Measurements from ENCODE around the gene APPBP2. TPM values are rescaled to one million over a fixed set of nuclear protein-coding genes. Genes with fewer than 3 reads are reported as not detected.

APPBP2 gene
- total RNA-seq, 1 donor from 2014 or later: 48.0 TPM

GRCh38 chr17:60464343-60464742, 61.7 kb downstream of the APPBP2 start:
- Histone ChIP-seq H2AFZ (replicated peaks) (no peak overlapping the region), H3K4me3 (no peak overlapping the region), H4K20me1 (ENCODE audit: low read depth) (no peaks in the 10 kb centered on the region), H3K27me3 (no peaks in the 10 kb centered on the region), H3K4me1 (no peaks in the 10 kb centered on the region), H3K4me2 (no peak overlapping the region), H3K9ac (no peak overlapping the region), H3K36me3 (peaks cover 20% of the 10 kb centered on the region), H3F3A (ENCODE audit: low read depth) (no peaks in the 10 kb centered on the region), H3K79me2 (ENCODE audit: low read depth) (no peaks in the 10 kb centered on the region), H3K27ac (no peak overlapping the region), H3K9me3 (ENCODE audit: low read depth) (no peaks in the 10 kb centered on the region)
- H3K4me3 Mint-ChIP-seq: no peak overlapping the region
- H3K27me3 Mint-ChIP-seq (ENCODE audit: insufficient read depth, low read depth): no peaks in the 10 kb centered on the region
- H3K27ac Mint-ChIP-seq: no peak overlapping the region
- DNase-seq (ENCODE audit: low spot score): no peak
- H3K36me3 Mint-ChIP-seq: peaks cover 18% of the 10 kb centered on the region
- H3K9me3 Mint-ChIP-seq: no peaks in the 10 kb centered on the region
- TF ChIP-seq CTCF (IDR thresholded peaks at IDR 0.05): no peak
- TF ChIP-seq EZH2 (IDR thresholded peaks at IDR 0.05): no peak
- no peak for TF ChIP-seq EZH2phosphoT487 (IDR thresholded peaks at IDR 0.05)
- no peaks in the 10 kb centered on the region for H3K4me1 Mint-ChIP-seq

GRCh38 chr17:60463157-60463835, 62.7 kb downstream of the APPBP2 start:
- TF ChIP-seq EZH2 (IDR thresholded peaks at IDR 0.05) (no peak), EZH2phosphoT487 (IDR thresholded peaks at IDR 0.05) (no peak), CTCF (IDR thresholded peaks at IDR 0.05) (no peak)
- H3K36me3 Mint-ChIP-seq: peaks cover 24% of the 10 kb centered on the region

GRCh38 chr17:60461584-60461983, 64.5 kb downstream of the APPBP2 start:
- no peak overlapping the region for H3K4me2 ChIP-seq

More at GRCh38 chr17:60463157-60463835, 62.7 kb downstream of the APPBP2 start:
- Histone ChIP-seq H3K79me2 (ENCODE audit: low read depth) (no peaks in the 10 kb centered on the region), H3K27ac (no peak overlapping the region), H3K36me3 (peaks cover 14% of the 10 kb centered on the region), H3K4me1 (no peaks in the 10 kb centered on the region), H4K20me1 (ENCODE audit: low read depth) (no peaks in the 10 kb centered on the region), H3K4me3 (no peak overlapping the region), H2AFZ (replicated peaks) (no peak overlapping the region), H3K27me3 (no peaks in the 10 kb centered on the region), H3K9me3 (ENCODE audit: low read depth) (no peaks in the 10 kb centered on the region), H3K4me2 (no peak overlapping the region), H3F3A (ENCODE audit: low read depth) (no peaks in the 10 kb centered on the region), H3K9ac (no peak overlapping the region)
- no peaks in the 10 kb centered on the region for H3K27me3 Mint-ChIP-seq (ENCODE audit: insufficient read depth, low read depth)
- no peak overlapping the region for H3K4me3 Mint-ChIP-seq
- H3K9me3 Mint-ChIP-seq: no peaks in the 10 kb centered on the region
- no peak overlapping the region for H3K27ac Mint-ChIP-seq
- no peak for DNase-seq (ENCODE audit: low spot score)
- no peaks in the 10 kb centered on the region for H3K4me1 Mint-ChIP-seq

GRCh38 chr17:60457148-60457547, 68.9 kb downstream of the APPBP2 start:
- Histone ChIP-seq H2AFZ (replicated peaks) (no peak overlapping the region), H3K27ac (no peak overlapping the region), H3K4me2 (no peak overlapping the region), H3F3A (ENCODE audit: low read depth) (no peaks in the 10 kb centered on the region), H4K20me1 (ENCODE audit: low read depth) (no peaks in the 10 kb centered on the region), H3K27me3 (no peaks in the 10 kb centered on the region), H3K4me1 (no peaks in the 10 kb centered on the region), H3K9ac (no peak overlapping the region), H3K79me2 (ENCODE audit: low read depth) (no peaks in the 10 kb centered on the region), H3K36me3 (peaks cover 22% of the 10 kb centered on the region), H3K4me3 (no peak overlapping the region), H3K9me3 (ENCODE audit: low read depth) (no peaks in the 10 kb centered on the region)
- H3K9me3 Mint-ChIP-seq: peaks cover 7% of the 10 kb centered on the region
- no peak overlapping the region for H3K4me3 Mint-ChIP-seq
- no peaks in the 10 kb centered on the region for H3K27me3 Mint-ChIP-seq (ENCODE audit: insufficient read depth, low read depth)
- DNase-seq (ENCODE audit: low spot score): no peak
- H3K4me1 Mint-ChIP-seq: no peaks in the 10 kb centered on the region
- H3K27ac Mint-ChIP-seq: no peak overlapping the region
- peaks cover 34% of the 10 kb centered on the region for H3K36me3 Mint-ChIP-seq
- TF ChIP-seq EZH2 (IDR thresholded peaks at IDR 0.05): no peak
- no peak for TF ChIP-seq CTCF (IDR thresholded peaks at IDR 0.05)
- no peak for TF ChIP-seq EZH2phosphoT487 (IDR thresholded peaks at IDR 0.05)

More at GRCh38 chr17:60461584-60461983, 64.5 kb downstream of the APPBP2 start:
- Mint-ChIP-seq H3K9me3 (peaks cover 4% of the 10 kb centered on the region), H3K4me3 (no peak overlapping the region), H3K27ac (no peak overlapping the region), H3K36me3 (peaks cover 33% of the 10 kb centered on the region), H3K27me3 (ENCODE audit: insufficient read depth, low read depth) (no peaks in the 10 kb centered on the region), H3K4me1 (no peaks in the 10 kb centered on the region)
- TF ChIP-seq EZH2 (IDR thresholded peaks at IDR 0.05) (no peak), EZH2phosphoT487 (IDR thresholded peaks at IDR 0.05) (no peak)
- Histone ChIP-seq H3K4me3 (no peak overlapping the region), H3K9ac (no peak overlapping the region), H3K79me2 (ENCODE audit: low read depth) (no peaks in the 10 kb centered on the region), H4K20me1 (ENCODE audit: low read depth) (no peaks in the 10 kb centered on the region), H3K27ac (no peak overlapping the region), H3K27me3 (no peaks in the 10 kb centered on the region), H3K9me3 (ENCODE audit: low read depth) (no peaks in the 10 kb centered on the region), H2AFZ (replicated peaks) (no peak overlapping the region), H3F3A (ENCODE audit: low read depth) (no peaks in the 10 kb centered on the region), H3K4me1 (no peaks in the 10 kb centered on the region), H3K36me3 (peaks cover 14% of the 10 kb centered on the region)
- DNase-seq (ENCODE audit: low spot score): no peak

All from neural progenitor cell (in vitro differentiated cells).